ENCODE results near the gene CHADL. TPM values are rescaled to one million over a fixed set of nuclear protein-coding genes. Genes with fewer than 3 reads are reported as not detected.

CHADL gene, protein sequence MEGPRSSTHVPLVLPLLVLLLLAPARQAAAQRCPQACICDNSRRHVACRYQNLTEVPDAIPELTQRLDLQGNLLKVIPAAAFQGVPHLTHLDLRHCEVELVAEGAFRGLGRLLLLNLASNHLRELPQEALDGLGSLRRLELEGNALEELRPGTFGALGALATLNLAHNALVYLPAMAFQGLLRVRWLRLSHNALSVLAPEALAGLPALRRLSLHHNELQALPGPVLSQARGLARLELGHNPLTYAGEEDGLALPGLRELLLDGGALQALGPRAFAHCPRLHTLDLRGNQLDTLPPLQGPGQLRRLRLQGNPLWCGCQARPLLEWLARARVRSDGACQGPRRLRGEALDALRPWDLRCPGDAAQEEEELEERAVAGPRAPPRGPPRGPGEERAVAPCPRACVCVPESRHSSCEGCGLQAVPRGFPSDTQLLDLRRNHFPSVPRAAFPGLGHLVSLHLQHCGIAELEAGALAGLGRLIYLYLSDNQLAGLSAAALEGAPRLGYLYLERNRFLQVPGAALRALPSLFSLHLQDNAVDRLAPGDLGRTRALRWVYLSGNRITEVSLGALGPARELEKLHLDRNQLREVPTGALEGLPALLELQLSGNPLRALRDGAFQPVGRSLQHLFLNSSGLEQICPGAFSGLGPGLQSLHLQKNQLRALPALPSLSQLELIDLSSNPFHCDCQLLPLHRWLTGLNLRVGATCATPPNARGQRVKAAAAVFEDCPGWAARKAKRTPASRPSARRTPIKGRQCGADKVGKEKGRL
- 1 to 10 TPM; 1.8 to 3.4 (median 2.9) TPM for polyA plus RNA-seq

DNA sequence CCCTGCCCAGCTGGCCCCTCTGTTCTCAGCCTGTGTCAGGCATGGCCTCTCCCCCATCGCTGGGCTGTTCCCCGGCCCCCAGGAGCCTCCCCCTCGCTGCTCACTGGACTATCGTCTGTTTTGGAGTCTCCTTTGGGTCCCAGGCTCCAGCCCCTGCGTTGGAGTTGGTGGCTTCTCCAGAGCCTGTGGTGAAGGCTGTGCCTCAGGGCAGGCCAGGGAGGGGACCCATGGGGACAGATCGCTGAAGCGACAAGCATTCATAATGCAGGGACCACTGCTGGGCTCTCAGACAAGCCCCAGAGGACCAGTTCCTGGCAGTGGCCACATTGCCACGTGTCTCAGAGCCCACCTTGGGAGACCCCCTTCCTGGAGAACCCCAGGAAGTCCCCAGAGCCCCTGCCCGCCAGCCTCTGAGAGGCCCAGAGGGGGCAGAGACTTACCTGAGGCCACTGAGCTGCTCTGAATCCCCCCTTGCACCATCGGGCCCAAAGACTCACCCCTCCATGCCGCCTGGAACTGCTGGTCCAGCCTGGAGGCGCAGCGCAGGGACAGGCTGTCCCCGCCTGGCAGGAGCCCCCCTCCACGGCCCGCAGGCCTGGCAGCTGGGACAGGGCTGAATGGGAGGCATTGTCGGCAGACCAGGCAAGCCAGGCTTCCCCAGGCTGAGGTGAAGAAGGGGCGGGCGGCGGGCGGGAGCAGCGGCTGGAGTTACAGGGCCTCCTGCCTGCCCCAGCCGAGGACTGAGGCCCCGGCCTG, at the start of gene CHADL:
Gene CHADL, minus strand, starts transcription at position 555 of the 756 bp plus-strand sequence. Its CDS starts 50 bp downstream, at position 505.
- WGBS, 3 donors: 53 to 70% (median 63%) methylated on average over 19 to 24 of the region's 24 CpGs
- no peak within 1 kb of the TSS for H3K27ac ChIP-seq (ENCODE audit: low read depth, low read length)

DNA sequence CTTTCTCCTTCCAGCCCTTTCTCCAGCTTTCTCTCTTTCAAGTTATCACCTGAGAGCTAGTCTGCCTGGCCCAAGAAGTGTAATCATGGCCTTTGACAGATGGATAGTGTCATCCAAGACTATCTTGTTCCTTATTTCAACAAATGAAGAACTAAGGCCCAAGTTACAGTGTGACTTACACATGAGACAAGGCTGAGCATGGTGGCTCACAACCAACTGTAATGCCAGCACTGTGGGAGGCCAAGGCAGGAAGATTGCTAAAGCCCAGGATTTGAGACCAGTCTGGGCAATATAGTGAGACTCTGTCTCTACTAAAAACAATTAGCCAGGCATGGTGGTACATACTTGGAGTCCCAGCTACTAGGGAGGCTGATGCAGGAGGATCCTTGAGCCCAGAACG, 48.9 kb upstream of the CHADL start:
- WGBS, 3 donors: 85 to 94% (median 94%) methylated on average over 1 of the region's 1 CpG

DNA sequence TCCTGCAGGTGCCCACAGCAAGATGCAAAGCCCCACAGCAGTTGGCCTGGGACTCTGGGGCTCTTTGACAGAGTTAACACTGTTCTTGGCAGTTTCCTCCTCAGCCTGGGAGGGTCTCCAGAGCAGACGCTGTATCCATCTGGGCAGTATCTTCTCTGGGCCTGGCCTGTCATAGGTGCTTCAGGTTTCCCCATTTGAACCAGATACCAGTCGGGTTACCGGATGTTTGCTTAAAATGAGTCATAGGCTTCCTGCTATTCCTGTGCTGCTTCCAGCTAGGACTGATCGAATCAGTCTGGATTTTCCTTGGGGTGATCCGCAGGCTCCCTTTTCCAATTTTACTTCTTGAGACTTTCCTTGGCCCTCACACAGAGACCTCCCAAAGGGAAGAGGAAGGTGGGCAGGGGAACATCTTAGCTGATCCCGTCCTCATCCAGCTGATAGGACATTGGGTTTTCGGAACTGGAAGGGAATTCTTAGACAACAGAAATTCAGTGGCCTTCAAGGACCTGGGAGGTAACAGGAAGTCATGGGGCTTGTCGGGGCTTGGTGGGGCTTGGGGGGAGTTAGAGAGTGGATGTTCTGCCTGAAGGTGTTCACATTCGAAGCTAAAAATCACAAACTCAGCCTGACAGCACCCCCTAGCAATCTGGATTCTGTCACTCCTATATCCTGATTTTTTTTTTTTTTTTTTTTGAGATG, 47.7 kb upstream of the CHADL start:
- WGBS, 3 donors: 44 to 49% (median 48%) methylated on average over 9 of the region's 9 CpGs
- no peak overlapping the region for H3K27ac ChIP-seq (ENCODE audit: low read depth, low read length)

More for the DNA sequence above, 48.9 kb upstream of the CHADL start:
- no peak overlapping the region for H3K27ac ChIP-seq (ENCODE audit: low read depth, low read length)

DNA sequence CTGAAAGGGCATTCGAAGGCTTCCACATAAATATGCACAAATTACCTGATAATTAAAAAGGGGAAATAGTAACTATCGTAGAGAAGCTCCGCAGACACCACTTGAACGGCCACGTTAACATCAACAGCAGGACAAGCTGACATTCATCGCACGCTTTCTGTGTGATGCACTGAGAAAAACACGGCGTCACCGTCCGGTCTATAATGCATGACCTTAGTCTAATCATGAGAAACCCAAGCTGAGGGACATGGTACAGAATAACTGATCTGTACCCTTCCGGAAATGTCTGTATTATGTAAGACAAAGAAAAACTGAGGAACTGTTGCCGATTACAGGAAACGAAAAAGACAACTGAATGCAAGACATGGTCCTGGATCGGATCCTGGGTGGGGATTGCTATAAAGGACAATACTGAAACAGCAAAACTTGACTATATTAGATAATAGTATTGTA, 45.9 kb upstream of the CHADL start:
- no peak overlapping the region for H3K27ac ChIP-seq (ENCODE audit: low read depth, low read length)
- 1% methylated on average over 15 of the region's 15 CpGs for WGBS, 3 donors

DNA sequence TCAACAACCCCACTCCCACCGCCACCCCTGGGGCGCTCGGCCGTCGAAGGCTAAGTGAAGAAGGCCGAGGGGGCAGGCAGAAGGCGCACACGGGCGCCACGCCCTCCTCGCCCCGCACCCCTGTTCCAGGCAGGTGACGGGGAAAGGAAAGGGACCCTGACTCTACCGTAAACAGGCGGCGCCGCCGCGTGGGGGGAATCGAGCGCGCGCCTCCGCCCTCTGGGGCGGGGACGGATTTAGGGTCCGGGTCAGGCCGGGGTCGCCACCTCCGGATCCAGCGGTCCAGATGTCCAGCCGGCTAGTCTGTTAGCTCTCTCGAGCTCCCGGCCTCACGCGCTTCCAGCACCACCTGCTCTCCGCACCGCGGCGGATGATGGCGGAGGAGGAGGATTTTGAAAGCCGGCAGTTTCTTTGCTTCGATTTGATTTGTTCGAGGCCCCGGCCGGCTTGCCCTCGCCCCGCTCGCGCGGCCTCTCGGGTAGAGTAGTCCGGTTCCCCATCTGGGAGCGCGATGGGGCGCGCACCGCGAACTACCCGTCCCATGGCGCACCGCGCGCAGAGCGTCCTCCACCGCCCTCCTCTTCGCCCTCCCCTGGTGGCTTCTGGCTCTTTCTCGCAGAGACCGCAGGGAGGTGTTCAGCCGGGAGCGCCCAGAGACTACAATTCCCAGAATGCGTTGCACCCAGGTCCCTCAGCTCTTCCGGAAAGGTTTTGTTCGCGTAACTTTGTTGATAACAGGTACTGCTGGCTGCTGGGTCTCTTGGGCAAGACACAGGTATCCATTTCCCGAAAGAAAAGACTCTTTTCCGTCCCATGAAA, 45.3 kb upstream of the CHADL start, which contains the start of gene RANGAP1:
Gene RANGAP1, minus strand, starts transcription at position 368 of the 819 bp plus-strand sequence. CDS start 5,143 bp downstream, outside the sequence.
- 0 to 1% (median 0%) methylated on average over 75 to 77 of the region's 77 CpGs for WGBS, 3 donors
- H3K27ac ChIP-seq (ENCODE audit: low read depth, low read length): no peak within 1 kb of the TSS

DNA sequence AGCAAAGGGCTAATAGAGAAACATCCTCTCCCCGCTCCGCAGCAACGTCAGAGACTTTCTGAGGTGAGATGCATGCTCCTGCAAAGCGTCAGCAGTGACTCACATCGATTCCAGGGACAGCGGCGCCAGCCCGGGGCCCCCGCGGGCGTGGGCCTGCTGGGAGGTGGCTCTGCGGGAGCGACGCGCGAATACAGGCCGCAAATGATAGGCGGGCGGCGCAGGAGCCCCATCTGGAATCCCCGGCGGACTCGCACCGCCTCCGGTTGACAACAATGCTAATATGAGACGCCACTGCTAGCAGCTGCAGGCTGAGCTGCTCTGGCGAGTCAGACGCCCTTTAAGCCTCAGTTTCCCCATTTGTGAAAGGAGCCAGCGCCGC, 44.7 kb upstream of the CHADL start:
- WGBS, 3 donors: 0 to 1% (median 1%) methylated on average over 30 of the region's 30 CpGs

DNA sequence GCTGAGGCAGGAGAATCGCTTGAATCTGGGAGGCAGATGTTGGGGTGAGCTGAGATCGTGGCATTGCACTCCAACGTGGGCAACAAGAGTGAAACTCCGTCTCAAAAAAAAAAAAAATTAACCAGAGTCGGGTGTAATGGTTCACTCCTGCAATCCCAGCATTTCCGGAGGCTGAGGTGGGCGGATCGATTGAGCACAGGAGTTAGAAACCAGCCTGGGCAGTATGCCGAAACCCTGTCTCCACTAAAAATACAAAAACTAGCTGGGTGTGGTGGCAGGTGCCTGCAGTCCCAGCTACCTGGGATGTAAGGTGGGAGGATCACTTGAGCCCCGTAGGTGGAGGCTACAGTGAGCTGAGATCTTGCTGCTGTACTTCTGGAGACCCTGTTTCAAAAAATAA, 43.7 kb upstream of the CHADL start:
- 80 to 92% (median 92%) methylated on average over 10 of the region's 10 CpGs for WGBS, 3 donors
- H3K27ac ChIP-seq (ENCODE audit: low read depth, low read length): no peak overlapping the region

More for the DNA sequence above, 44.7 kb upstream of the CHADL start:
- no peak overlapping the region for H3K27ac ChIP-seq (ENCODE audit: low read depth, low read length)

DNA sequence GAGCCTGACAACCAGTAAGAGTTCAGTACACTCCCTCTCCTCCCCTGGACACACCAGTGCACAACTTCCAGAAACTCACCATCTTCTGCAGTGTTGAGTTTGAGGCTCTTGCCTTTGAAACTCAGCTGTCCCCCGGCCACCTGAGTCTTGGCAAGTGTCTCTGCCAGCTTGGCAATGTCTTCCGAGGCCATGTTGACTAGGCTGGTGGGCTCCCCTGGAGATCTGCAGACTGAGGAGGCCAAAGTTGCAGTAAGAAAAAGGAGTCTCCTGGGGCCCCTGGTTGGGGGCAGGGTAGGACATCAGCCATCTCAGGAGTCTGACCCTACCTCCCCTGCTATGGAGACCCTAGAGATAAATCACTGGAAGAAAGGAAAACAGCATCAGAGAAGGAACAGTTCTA, 40.1 kb upstream of the CHADL start:
- no peak overlapping the region for H3K27ac ChIP-seq (ENCODE audit: low read depth, low read length)
- WGBS, 3 donors: 86 to 93% (median 92%) methylated on average over 2 of the region's 2 CpGs

DNA sequence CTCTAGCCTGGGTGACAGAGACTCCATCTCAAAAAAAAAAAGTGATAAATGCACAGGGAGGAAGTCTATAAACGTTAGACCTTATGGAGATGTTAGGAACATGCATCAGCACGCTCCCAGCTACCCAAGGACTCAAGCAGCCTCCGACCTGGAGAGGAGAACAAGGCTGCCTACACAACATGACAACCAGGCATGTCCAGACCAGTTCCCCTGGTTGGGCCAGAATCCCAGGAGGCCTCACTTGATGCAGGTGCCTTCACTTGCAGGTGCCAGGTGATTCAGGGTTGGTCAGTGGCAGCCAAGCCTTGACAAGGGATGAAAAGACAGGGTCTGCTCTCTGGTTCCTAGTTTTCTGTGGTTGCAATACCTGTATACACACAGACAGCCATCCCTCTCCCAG, 39.3 kb upstream of the CHADL start:
- 81 to 83% (median 82%) methylated on average over 3 of the region's 3 CpGs for WGBS, 3 donors

DNA sequence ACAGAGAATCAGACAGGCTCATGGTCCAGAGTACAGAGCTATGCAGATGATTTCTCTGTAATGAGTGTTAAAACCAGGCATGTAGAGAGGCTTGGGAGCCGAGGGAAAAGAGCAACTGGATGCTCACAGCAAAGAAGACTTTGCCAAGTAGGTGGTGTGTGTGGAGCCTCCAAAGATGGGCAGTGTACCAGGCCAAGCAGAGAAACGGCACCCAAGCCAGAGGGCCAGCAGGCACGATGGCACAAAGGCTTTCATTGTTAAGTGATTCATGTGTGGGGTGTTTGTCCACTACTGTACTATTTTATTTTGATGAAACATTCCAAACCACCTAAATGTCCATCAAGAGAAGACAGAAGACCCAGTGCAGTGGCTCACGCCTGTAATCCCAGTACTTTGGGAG, 34.1 kb upstream of the CHADL start:
- H3K27ac ChIP-seq (ENCODE audit: low read depth, low read length): no peak overlapping the region
- 76 to 89% (median 87%) methylated on average over 4 of the region's 4 CpGs for WGBS, 3 donors

More for the DNA sequence above, 39.3 kb upstream of the CHADL start:
- no peak overlapping the region for H3K27ac ChIP-seq (ENCODE audit: low read depth, low read length)

DNA sequence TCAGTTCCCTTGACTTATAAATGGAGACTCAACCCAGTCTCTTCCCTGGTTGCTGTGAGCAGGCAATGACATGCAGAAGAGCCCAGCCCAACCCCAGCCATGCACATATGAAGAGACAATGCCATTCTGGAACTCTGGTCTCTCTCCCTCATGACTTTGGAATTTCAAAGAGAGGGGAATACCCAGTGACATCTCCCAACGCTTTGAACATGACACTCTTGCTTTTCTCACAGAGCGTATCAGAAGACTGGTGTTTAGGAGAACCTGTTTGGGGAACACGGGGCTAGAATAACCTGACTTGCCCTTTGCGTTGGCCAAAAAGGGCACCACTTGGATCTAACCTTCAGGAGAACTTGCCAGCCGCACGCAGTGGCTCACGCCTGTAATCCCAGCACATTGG, 32.4 kb upstream of the CHADL start:
- no peak overlapping the region for H3K27ac ChIP-seq (ENCODE audit: low read depth, low read length)
- 93 to 96% (median 95%) methylated on average over 7 of the region's 7 CpGs for WGBS, 3 donors

DNA sequence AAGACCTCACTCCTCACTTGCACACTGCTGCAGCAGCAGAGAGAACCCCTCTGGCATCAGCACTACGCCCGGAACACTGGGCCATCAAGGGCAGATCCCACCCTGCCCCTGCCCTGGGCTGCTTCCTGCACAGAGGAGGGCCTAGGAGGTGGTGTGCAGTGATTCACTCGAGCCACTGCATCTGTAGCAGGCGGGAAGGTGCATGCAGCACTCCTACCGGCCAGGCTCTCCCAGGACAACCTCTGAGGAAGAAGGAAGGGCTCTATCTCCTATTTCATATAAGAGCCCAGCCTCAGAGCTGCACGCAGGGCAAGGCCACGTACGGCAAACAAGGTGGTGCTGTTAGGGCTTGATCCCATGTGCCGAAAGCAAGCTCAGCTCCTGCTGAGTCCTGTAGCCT, 31.1 kb upstream of the CHADL start:
- H3K27ac ChIP-seq (ENCODE audit: low read depth, low read length): no peak overlapping the region
- WGBS, 3 donors: 89 to 94% (median 93%) methylated on average over 9 of the region's 9 CpGs

DNA sequence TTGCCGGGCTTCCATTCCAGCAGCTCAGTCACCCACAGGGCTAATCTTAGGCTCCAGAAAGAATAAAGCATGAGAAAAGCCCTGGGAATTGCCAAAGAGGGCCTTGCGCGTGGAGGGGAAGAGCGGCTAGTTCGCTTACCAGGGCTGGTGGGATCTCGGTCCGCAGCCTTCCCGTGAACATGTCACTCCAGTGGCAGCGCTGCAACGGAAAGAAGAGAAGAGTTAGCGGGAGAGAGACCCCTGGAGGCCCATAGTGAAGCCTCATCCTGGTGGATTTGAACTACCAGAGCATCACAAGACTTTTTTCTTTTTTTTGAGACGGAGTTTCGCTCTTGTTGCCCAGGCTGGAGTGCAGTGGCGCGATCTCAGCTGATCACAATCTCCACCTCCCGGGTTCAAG, 27.2 kb upstream of the CHADL start:
- 95 to 97% (median 96%) methylated on average over 16 of the region's 16 CpGs for WGBS, 3 donors
- H3K27ac ChIP-seq (ENCODE audit: low read depth, low read length): no peak overlapping the region

DNA sequence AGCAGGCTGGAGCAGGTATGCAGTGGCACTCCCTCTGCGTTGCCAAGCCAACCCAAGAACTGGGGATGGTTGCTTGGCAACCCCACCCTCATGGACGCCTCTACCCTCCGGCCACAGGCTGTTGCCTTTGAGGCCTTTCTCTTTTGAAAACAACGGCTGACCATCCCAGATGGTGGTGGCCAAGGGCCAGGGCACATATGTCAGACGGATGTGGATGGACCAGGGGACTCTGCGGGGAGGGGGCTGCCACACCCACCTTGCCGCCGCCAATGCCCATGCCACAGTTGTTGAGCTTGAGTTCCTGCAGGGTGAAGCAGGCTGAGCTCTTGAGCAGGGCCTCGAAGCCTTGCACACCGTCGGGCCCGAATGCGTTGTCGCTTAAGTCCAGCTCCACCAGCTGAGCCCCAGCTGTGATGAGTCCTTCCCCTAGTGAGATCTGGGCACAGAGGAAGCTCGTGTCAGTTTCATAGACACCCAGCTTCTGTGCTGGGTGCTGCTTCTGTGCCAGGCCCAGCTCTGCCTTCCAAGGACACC, 23.7 kb upstream of the CHADL start:
- WGBS, 3 donors: 90 to 94% (median 93%) methylated on average over 15 of the region's 15 CpGs
- no peak overlapping the region for H3K27ac ChIP-seq (ENCODE audit: low read depth, low read length)

DNA sequence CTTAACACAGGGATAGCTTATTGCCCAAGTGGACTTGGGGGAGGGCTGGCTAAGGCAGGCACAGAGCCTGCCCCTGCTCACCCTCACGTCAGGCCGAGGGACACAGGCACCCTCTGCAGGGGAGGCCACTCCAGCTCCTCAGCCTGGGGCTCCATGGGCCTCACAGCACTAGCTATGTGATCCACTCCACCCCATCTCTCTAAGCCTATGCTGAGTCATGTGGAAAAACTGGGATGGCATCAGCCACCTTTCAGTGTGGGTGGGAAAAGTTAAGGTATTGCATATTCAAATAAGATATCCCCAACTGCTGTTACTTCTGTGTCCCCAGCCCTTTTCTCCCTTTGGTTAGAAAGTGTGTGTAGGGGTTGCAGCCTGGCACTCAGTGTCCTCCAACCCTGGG, 23.0 kb upstream of the CHADL start:
- no peak overlapping the region for H3K27ac ChIP-seq (ENCODE audit: low read depth, low read length)
- 89 to 94% (median 91%) methylated on average over 2 of the region's 2 CpGs for WGBS, 3 donors

DNA sequence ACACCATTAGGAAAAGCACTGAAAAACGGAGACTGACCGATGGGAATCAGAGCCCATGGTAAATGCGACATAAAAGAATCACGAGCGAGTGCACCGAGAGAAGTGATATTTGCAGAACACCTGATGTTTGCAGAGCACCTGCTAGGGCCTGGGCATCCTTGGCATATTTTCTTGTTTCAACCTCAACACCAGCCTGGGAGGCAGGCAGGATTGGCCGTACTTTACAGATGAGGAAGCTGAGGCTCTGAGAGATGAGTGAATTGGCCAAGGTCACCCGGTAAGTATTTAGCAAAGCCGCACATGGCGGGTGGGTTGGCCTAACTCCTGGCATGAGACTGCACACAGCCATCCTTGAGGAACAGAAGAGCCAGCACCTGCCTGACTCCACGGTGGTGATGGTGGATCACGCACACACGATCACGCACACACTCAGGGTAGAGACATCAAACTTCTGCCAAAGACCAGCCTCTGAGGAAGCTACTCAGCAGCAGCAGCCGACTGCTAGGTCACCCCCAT, 21.6 kb upstream of the CHADL start:
- no peak overlapping the region for H3K27ac ChIP-seq (ENCODE audit: low read depth, low read length)
- WGBS, 3 donors: 85 to 94% (median 91%) methylated on average over 15 of the region's 15 CpGs
